ENCODE measurements around the gene ADCY5.

Gene ADCY5

DNA sequence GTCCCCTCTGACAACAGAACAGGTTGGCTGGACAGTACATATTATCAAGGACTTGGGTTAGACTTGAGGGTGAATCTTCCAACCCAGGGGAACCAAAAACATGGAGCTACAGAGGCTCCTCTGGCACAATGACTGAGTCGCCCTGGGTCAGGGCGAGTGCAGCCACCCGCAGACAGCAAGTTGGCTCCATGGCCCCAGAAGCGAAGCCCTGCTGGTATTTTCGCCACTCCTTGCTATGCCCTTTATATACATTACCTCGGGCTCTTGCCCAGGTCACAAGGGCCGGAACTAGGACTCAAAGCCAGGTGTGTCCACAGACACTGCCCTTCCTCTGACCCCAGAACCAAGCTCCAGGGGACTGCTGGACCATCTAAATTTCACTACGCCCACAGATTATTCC lies 64.6 kb downstream of the ADCY5 start:
- no peak for DNase-seq

DNA sequence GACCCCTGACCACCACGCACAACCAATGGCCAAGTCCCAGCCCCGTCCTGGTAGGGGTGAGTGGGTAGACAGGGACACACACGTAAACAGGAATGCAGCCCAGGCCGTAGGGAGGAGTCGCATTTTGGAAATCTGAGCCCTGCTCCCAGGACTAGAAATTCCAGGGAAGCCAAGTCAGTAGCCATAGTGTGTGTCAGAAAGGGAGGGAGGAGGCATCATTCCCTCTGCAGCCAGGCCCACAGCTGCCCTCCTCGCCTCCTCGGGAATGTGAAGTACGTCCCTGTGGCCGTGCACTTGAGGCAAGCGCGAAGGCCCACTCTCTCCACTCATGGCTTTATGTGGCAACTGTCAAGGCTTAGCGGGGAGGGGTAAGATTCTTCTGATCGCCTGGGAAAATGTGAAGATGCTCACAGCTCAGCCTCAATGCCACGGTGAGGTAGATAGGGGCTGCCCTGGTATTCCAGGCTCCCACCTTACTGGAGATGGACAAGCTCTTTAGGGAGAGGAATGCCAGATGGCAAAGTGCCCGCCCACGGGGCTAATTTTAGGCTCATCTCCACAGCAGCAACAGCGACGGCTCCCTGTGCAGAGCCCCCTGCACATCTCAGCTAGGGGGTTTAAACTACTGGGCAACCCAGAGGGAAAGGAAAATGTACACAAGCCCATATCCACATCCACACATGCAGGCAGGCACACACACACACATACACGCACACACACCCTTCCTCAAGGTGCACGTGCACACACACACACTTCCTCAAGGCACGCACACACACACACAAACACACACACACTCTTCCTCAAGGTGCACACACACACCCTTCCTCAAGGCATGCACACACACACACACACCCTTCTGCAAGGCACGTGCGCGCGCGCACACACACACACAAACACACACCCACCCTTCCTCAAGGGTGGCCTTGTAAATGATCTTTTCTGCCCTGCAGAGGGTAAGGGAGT lies 65.5 kb downstream of the ADCY5 start:
- peak; percentile 47 for DNase-seq

DNA sequence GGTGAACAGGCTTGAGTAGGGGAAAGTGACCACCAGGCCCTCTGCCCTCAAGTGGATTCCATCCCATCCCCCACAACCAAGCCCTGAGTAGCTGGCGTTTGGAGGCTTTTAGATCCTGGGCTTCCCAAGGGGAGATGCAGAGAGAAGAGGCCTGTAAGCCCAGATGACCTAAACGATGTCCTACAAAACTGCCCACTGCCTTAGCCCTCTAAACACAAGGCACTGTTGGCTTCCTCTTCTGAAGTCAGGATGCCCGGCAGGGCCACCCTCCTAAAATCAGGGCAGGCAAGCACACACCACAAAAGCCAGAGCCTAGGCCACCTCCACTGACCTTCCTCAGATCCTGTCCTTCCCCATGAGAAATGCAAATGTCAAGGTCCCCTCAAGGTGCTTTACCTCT lies 68.6 kb downstream of the ADCY5 start:
- DNase-seq: no peak

DNA sequence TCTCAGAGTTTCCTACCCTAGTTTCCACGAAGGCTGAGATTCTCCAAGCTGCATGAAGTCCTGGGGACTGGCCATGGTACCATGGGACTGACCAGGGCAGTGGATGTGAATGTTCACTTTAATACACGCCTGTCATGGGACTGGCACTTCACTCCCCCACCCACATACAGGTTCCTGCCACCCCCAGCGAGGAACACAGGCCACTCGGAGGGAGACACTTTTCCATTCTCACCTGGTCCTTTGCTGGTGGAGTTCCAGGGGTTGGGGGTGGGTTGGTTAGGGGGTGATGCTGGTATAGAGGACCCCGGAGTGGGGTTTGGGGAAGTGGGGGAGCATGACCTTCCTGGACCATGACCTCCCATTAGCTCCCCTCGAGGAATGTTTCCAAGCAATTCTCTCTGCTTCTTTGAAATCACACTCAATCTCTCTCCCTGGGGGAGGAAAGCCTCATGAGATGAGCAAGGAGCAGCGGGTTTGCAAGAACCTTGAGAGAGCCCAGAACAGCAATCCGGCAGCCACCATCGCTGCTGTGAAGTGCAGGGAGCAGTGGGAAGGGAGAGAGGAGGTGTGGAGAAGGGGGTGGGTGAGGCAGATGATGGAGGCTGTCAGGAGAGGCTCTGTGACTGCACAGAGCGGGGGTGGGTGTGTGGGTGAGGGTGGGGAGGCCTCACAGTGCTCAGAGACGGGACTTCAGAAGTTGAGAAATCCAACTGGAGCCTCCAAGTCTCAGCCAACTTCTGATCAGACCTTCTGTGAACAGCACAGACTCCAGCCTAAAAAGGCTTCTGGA lies 69.7 kb downstream of the ADCY5 start:
- DNase-seq: no peak

DNA sequence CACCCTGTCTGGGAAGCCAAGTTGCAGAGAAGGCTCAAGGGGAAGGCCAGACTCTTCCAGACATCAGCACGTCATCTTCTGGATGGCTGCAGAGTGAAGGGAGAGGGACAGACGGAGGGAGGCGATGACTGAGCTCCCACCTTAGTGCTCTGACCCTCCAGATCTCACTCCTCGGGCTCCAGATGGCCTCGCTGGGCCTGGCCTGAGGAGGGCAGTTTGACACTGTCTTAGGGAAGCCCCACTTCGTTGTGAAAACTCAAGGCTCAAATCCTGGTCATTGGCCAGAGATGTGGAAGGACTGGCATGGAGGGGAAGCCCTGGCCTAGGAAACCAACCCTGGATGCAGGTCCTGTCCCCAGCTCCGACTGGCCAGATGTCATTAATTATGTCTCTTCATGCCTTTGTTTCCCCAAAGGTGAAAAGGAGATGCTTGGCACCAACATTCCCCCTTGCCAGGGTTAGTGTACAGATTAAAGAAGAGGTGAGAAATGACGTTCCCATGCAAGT lies 70.4 kb downstream of the ADCY5 start:
- no peak for DNase-seq

DNA sequence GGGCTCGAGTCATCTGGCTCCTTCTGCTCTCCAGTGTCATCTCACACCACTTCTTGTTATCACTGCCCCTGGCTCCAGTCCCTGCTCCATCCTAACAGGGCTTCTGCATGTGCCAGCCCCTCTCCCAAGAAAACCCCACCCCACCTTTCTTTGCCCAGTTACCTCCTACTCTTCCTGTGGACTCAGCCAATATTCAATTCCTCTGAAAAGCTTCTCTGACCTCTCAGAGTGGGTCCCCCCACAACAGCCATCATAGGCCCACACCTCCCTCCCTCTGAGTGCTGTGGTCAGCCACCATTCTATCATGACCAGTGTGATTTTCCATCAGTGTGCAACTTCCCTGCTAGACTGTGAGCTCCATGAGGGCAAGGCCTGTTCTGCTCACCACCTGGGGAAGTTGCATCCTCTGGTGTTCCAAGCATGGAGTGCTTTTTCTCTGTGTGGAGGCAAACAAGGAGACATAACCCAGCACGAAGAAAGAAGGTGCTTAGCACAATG lies 71.6 kb downstream of the ADCY5 start:
- no peak for DNase-seq

DNA sequence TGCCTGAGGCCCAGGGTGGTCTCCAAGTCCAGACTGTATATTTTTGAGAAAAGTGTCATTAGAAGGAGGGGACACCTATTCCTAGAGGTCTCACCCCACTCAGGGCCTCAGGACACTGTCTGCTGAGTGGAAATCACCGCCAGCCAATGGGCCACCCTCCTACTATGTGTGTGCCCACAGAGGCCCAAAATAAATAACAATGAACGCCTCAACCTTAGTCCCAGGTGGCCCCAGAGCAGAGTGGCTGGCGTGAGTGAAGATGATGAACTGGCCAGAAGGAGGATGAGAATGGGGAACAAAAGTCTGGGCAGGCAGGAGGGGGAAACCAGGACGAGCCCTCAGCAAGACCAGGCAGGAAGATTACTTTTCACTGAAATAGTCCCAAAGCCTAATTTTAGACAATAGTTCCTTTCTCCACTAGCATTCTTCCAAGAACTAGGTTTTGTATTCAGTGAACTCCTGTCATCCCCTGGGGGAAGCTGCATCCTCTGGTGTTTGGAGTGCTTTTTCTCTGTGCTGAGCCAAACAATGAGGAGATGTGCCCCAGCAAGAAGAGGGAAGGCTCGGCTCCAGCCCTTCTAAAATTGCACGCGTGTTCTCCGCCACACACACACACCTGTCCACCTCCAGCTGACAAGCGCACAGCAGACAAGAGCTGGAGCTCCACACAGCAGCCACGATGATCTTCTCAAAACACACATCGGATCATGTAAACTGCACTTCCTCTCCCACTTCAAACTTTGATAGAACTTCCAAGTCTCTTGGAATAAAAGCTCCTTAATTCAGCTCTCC lies 72.2 kb downstream of the ADCY5 start:
- DNase-seq: no peak

DNA sequence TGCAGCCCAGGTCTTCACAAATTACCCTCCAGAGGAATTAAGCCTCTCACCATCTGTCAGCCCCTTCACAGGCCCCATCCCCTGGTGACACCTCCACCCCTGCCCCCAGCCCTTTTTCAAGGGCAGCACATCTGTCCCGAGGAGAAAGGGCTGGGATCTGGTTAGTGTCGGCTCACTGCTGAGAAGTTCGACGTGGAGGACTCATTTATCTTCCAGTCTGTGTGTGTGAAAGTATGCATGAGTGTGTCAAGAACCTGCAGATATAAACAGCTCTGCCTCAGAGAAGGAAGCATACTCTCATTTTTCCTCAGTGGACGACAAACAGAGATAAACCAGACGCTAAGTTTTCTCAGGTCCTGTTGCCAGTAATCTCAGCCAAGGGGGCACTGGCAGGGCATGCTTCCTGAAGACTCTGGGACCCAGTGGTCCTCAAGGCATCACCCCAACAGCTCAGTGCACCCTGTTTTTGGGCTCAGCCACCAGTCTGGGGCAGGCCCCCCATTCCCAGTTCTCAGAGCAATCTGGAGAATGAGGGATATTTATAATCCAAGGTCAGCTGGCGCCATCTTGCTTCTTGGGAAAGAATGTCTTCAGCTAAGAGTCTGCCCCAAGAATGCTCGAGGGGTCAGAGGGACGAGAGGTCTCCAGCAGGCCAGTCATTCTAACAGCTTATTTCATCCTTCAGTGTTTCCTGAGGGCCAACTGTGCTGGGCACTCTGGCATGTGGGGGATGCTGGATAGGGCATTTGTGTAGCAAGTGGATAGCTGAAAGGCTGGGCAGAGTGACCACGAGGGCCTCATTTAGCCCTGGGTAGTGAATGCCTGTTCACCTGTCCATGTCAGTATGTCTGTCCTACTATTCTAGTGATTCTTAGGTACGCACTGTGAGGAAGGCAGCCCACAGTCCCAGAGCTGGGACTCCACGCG lies 73.6 kb downstream of the ADCY5 start:
- no peak for DNase-seq

DNA sequence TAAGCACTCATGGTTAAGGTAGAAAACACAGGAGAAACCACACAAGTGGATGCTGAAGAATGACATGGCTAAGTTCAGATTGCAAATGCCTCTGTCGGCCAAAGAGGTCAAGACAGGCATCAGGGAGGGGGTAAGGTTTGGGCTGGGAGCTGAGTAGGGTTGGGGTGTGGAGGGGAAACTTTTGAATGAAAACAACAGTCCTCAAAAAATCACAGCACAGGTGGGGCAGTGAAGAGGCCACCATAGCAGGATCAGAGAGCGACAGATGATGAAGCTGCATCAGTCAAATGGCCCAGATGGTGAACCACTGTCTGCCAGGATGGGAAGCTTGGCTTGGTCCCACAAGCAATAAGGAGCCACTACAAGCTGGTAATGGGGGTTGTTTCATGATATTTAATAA lies 74.9 kb downstream of the ADCY5 start:
- DNase-seq: no peak

DNA sequence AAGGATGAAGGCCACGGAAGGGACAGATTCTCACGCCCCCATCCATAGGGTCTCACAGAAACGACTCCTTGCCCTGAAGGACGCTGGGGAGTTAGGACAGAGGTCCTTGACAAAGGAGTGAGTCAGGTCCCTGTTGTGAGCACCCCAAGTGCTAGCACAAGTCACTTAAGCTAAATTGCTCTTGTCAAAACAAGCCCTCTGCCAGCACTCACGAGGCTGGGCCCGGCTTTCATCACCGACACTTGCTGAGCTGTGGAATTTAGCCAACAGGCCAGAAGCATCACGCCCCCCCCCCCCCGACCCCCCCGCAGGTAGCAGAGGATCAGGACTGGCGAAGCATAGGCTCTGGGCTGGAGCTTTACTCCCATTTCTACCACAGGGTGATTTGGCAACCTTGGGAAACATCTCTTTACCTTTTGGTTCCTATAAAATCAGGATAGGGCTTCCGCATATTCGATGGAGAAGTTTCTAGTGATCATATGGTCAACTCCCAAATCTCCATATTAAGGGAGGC lies 75.4 kb downstream of the ADCY5 start:
- no peak for DNase-seq

DNA sequence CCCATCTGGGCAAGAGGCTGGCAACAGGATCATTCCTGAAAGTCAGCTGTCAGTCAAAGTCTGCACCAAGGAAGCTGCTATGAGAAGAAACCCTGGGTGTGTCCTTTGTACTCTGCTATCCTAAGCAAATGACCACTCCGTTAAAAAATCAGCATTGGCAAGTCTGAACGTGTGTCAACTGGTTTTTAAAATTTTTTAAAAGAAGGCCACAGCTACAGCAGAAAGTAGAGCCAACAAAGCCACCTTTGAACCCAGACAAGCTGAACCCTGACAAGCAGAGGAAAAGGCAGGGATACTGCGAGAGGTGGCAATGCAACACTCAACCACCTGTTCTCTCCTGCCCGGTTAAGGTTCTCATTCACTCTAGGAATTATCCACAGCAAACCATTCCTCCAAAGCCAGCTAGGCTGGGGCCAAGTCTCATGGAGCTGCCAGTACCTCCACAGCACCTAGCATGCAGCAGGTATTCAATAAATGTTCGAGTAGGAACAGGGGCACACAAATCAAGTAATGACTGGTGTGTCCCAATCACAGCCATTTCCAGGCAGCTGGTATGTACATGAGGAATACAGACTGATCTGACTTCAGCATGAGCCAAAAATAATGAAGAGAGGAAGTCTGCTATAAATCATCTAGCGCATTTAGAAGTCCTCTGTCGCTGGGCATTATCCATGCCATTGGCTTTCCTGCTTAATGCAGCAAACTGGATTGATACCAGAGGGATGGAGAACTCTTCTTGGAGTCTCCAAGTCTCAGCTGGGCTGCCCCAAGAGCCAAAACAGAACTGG lies 76.0 kb downstream of the ADCY5 start:
- no peak for DNase-seq

DNA sequence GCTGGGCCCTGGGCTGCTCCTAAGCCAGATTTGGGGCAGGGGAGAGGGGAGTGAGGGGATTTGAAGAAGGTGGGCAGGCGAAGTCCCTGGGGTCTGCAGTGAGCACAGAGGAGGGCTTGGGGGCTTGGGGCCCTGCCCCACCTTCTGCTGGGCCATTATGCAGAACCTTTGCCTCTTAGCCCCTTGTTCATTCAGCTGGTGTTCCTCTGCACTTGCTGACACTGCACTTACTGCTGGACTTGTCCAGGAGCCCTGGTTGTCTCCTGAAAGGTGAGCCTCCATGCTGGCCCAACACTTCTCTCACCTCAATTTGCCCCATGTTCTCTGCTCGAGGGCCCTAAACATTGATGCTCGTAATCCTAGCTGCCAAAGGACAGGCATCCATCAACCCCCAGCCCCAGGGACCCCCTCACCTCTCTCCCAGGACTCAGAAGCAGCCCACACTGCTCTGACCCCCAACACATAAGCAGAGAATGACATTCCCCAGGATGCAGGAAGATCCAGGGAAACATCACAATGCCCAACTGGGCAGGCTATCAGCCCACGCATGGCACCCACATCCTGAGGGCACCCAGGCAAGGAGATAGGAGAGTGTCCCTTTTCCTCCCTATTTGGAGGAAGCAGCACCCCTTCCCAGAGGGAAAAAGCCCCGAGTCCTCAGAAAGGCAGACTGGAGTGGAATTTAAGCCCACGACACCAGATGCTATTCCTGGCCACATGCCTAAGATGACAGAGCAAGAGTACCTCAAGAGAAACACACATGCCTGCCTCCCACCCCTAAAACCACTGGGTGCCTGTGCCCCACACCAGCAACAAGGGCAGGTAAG lies 76.8 kb downstream of the ADCY5 start:
- DNase-seq: no peak

DNA sequence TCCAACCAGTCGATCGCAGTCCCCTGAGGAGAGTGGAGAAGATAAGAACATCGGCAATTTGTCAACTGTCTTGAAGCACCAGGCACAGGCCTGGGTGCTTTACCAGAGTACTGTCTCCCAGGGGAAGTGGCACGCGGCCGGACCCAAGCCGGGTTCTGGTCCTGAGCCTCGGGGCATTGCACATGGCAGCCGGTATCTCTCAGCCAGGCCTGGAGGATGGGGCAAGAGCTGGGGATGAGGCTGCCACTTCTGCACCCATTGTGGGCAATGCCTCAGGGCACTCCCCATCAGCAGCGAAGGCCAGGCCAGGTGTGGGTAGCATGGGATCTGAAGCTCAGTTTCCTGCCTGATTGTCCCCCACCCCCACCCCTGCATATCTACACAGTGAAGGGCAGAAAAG lies 77.5 kb downstream of the ADCY5 start:
- no peak for DNase-seq

DNA sequence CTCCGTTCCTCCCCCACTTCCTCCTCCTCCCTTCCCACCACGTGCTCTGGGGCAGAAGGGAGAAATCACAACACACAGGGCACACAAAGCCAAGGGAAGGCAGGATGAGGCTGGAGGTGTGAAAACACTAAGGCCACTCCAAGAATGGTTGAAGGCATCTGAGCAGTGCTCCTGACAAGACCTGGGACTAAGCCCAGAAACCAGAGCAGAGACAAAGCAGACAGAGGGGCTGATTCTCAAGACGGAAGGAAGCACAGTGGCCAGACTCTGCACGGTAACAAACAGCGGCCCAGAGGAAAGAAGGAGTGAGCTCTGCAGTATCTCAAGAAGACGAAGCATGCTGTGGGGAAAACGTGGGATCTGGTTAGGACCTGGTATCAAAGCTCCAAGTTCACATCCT lies 78.1 kb downstream of the ADCY5 start:
- DNase-seq: no peak

DNA sequence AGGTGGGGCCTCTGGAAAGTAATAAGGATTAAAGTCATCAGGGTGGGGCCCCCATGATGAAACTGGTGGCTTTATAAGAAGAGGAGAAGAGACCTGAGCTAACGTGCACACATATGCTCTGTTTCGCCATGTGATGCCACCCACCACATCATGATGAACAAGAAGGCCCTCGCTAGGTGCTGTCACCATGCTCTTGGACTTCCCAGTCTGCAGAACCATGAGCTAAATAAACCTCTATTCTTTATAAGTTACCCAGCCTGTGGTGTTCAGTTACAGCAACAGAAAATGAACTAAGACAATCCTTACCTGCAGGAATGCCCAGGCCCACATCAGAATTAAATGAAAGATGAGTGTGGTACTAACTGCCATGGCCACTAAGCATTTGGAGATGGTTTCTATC lies 79.8 kb downstream of the ADCY5 start:
- DNase-seq: no peak

DNA sequence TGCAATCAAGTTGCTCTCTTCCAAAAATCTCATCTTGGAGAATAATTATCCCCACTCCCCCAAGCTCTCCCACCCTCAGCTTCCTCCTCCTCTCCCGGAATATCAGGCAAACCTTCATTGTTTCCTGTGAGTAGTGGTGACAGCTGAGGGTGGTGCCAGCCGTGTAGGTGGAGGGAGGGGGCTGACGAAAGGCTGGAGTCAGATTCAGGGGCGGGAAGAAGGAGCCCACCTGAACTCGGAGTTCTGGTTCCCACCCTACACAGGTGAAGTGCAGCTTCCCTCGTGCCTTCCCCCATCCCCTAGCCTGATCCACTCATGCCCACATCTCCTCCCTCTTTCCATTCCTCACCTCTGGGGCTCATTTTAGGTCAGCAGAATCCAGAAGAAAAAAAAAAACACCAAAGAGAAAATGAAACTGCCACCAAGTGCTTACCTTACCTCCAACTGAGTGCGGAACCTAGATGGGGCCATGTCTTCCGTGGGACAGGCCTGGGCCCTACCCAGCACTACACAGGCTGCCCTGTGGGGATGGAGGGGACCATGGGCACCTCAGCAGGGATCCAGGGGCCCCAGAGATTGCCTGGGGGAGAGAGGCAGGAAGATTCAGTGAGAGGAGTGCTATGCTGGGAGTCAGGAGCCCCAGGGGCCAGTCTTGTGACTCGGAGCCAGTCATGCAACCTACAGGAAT lies 81.3 kb downstream of the ADCY5 start:
- DNase-seq: no peak

DNA sequence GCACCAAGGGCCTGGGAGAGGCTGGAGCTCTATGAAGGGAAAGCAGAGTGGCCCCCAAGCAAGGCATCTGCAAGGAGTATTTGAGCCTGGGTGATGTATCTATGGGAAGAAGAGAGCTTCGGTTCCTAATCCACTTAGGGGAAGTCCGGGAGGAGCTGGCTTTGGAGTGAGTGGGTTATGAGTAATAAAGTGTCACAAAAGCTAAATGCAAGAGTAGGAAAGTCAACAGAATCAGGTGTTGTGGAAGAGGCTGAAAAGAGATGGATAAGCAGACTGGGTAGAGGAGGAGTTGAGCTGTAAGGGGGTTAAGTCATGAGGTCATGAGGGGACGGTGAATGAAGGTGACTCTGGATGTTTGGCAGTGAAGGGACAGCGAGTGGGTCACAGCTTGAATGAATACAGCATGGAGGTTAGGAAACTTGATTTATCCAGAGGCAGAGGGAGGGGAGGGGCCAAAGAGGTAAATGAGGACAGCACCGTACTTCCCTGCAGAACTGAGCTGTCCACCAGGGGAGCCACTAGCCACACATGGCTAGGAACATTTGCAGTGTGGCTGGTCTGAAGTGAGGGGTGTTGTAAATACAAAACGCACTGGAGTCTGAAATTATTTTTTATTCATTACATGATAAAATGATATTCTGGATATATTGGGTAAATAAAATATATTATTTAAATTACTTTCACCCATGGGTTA lies 83.3 kb downstream of the ADCY5 start:
- no peak for DNase-seq

DNA sequence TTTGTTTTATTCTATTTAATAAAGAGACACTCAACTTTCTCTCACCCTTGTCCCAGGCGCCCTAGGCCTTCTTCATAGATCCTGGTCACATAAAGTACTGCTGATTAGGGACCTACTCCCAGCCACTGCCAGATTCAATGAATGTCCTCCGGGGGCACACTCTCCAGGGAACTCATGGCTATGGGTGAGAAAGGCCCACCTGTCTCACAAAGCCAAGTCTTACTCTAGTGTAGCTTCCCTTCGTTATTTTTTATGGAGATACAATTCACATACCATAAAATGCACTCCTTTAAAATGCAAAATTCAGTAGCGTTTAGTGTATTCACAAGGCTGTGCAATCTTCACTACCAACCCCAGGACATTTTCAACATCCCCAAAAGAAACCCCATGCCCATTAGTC lies 87.8 kb downstream of the ADCY5 start:
- no peak for DNase-seq

All from right hindlimb (tissue), 1 donor.